MM.1S (cell line): ENCODE measurements around the gene SRGAP2B.
"Not testable (repeated sequence)": the region's sequence is repeated elsewhere in the genome, so short reads cannot be mapped to it uniquely, and the experiment has no call there.

Source experiments
- DNase-seq: peaks from one replicate; pipeline ENCODE4 v3.0.0-alpha.2; 2015
- H2AFZ ChIP-seq: fragments of 300-600 bp; sonication (generic); 2 replicates; pipeline ENCODE4 v1.6.0; 2016; ENCODE audit warnings: antibody characterized with exemption, low read length
- H3F3A ChIP-seq: fragments of 300-600 bp; sonication (generic); 2 replicates; pipeline ENCODE4 v1.6.1; 2016; ENCODE audit warnings: mild to moderate bottlenecking, antibody characterized with exemption, low read length, moderate library complexity, mixed read lengths; ENCODE audit not compliant: insufficient read depth
- H3K27ac ChIP-seq: fragments of 300-600 bp; sonication (generic); 2 replicates; pipeline ENCODE4 v1.5.1; 2016; ENCODE audit warnings: mild to moderate bottlenecking, low read length
- H3K27me3 ChIP-seq: fragments of 300-600 bp; sonication (generic); replicated peaks from 2 replicates; pipeline ENCODE4 v1.6.0; 2016; ENCODE audit warnings: low read length; ENCODE audit not compliant: insufficient read depth
- H3K36me3 ChIP-seq: fragments of 300-600 bp; sonication (generic); replicated peaks from 2 replicates; pipeline ENCODE4 v1.6.1; 2016; ENCODE audit warnings: mild to moderate bottlenecking, low read length, mixed read lengths; ENCODE audit not compliant: insufficient read depth
- H3K4me1 ChIP-seq: fragments of 300-600 bp; sonication (generic); 2 replicates; pipeline ENCODE4 v1.6.1; 2016; ENCODE audit warnings: low read length, mixed read lengths
- H3K4me2 ChIP-seq: fragments of 300-600 bp; sonication (generic); 2 replicates; pipeline ENCODE4 v1.6.0; 2016; ENCODE audit warnings: low read depth, low read length
- H3K4me3 ChIP-seq: fragments of 300-600 bp; sonication (generic); 2 replicates; pipeline ENCODE4 v1.5.1; 2016; ENCODE audit warnings: low read length, mixed read lengths
- H3K79me2 ChIP-seq: fragments of 300-600 bp; sonication (generic); 2 replicates; pipeline ENCODE4 v1.6.1; 2016; ENCODE audit warnings: mixed run types, low read length, mixed read lengths
- H3K9ac ChIP-seq: fragments of 300-600 bp; sonication (generic); 2 replicates; pipeline ENCODE4 v1.6.1; 2016; ENCODE audit warnings: low read length, mixed read lengths
- H3K9me2 ChIP-seq: fragments of 300-600 bp; sonication (generic); replicated peaks from 2 replicates; pipeline ENCODE4 v1.6.1; 2016; ENCODE audit warnings: mild to moderate bottlenecking, low read length, mixed read lengths; ENCODE audit not compliant: insufficient read depth
- H3K9me3 ChIP-seq: fragments of 300-600 bp; sonication (generic); replicated peaks from 2 replicates; pipeline ENCODE4 v1.6.1; 2016; ENCODE audit warnings: mild to moderate bottlenecking, low read length, mixed read lengths; ENCODE audit not compliant: insufficient read depth
- H4K20me1 ChIP-seq: fragments of 300-600 bp; sonication (generic); 2 replicates; pipeline ENCODE4 v1.6.1; 2016; ENCODE audit warnings: mild to moderate bottlenecking, low read length, moderate library complexity, mixed read lengths; ENCODE audit not compliant: insufficient read depth

The SRGAP2B gene

DNA sequence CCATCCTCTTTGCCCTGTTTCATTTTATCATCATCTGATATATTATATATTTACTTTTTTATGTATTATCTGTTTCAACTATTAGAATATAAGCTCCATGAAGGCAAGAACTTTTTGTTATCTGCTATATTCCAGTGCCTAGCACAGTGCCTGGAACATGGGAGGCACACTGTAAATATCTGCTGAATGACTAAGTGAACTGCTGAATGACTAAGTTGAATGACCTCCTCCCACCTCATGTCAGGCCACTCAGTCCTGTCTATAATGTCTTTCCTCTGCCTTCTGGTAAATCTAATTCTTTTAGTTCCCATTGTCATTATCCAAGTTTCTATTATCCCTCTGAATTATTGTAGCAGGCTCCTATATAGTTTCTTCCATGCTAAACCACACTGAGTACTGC is 156.5 kb downstream of the SRGAP2B start:
- not testable (repeated sequence) for DNase-seq, H3K9ac ChIP-seq, H3K79me2 ChIP-seq

DNA sequence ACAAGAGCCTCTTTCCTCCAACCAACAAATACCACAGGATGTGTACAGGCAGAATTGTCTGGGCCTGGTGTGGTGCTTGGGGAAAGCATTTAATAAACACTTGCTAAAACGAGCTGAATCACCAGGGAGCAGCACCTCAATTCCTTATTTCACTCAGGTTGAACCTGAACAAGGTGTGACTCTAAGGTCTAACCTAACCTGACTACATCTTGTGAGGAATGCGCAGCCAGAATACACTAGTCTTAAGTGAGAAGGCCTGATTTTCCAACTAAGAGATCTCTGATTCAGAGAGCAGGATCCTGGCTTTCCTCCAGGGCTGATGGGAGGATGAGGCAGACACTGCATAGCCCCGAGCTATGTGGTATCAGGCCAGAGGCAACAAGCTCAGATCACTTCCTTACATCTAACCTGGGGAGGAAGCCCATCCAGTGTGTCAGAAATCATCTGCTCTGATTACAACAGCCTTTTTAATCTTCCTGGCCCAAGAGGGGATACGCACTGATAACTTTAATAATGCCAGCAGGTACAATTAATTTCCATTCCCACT is 158.9 kb downstream of the SRGAP2B start:
- H3K4me3 ChIP-seq, H3K27me3 ChIP-seq, H3K79me2 ChIP-seq, H3K27ac ChIP-seq, H2AFZ ChIP-seq, H3K4me2 ChIP-seq, H4K20me1 ChIP-seq, H3K36me3 ChIP-seq, H3K4me1 ChIP-seq, H3K9me2 ChIP-seq, H3K9ac ChIP-seq, H3K9me3 ChIP-seq, H3F3A ChIP-seq, DNase-seq: not testable (repeated sequence)

More for the DNA sequence above, 156.5 kb downstream of the SRGAP2B start:
- not testable (repeated sequence) for H3K36me3 ChIP-seq, H3K9me2 ChIP-seq, H3K27ac ChIP-seq, H3K4me3 ChIP-seq, H2AFZ ChIP-seq, H3F3A ChIP-seq, H3K9me3 ChIP-seq, H4K20me1 ChIP-seq, H3K4me2 ChIP-seq, H3K27me3 ChIP-seq, H3K4me1 ChIP-seq

DNA sequence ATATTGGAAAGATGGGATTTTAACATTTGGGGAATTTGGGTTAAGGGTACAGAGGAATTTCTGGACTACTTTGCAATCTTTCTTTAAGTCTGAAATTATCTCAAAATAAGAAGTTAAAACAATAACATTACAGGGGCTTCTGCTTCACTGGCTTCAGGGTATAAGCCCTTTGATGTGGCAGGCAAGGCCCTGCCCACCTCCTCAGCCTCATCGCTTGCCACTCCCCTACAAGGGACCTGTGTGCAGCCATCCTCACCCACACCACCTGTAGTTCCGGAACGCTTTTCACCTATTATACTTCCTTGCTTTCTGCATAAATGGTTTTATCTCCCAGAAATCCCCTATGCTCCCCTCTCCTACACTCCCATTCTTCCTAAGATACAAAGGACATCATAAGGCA is 159.8 kb downstream of the SRGAP2B start:
- H3K9me2 ChIP-seq, H3K4me2 ChIP-seq, H3K9me3 ChIP-seq, H3K36me3 ChIP-seq, DNase-seq, H4K20me1 ChIP-seq, H3K79me2 ChIP-seq, H3K4me1 ChIP-seq, H3K27me3 ChIP-seq, H3K4me3 ChIP-seq, H3K9ac ChIP-seq, H3K27ac ChIP-seq, H3F3A ChIP-seq, H2AFZ ChIP-seq: not testable (repeated sequence)

DNA sequence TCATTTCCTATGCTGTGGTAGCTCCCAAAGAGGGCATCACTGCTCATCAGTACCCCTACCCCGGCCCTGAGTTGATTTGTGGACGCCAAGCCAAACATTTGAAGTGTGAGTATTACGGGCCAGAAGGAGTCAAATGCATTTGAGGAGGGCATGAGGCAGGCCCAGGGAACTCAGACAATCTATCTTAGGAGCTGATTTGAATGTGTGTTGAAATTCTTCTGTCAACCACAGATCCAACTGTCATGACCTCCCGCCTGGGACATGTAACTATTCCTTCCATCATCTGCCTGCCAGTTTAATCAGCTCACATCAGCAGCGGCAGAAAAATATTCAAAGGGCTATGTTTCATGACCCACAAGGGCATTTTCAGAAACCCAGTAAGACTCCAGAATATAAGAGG is 162.1 kb downstream of the SRGAP2B start:
- H3K36me3 ChIP-seq, H3F3A ChIP-seq, H4K20me1 ChIP-seq, H3K9ac ChIP-seq, DNase-seq, H3K4me1 ChIP-seq, H3K9me2 ChIP-seq, H3K27me3 ChIP-seq, H2AFZ ChIP-seq, H3K4me3 ChIP-seq, H3K4me2 ChIP-seq, H3K79me2 ChIP-seq, H3K27ac ChIP-seq, H3K9me3 ChIP-seq: not testable (repeated sequence)

DNA sequence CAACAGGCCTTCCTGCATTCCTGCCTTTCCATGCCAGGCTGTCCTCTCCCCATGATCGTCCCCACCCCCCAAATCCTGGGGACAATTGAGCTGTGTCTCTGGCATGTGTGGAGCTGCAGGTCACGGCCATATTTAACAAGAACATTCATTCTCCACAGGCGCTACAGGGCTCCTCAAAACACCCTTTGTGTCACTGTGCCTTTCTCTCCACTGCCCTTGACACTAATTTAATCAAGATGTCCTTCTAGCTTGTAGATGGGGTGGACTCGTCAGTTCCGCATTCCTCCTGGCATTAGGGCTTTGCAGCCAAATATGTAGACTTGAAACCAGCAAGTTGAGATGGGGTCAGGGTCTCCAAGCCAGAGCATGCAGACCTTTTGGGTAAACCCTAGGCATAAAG is 163.0 kb downstream of the SRGAP2B start:
- not testable (repeated sequence) for H3K36me3 ChIP-seq, H3K9me3 ChIP-seq, H3K27me3 ChIP-seq, H3F3A ChIP-seq, H4K20me1 ChIP-seq, H3K4me3 ChIP-seq, H3K9ac ChIP-seq, H3K27ac ChIP-seq, H2AFZ ChIP-seq, H3K79me2 ChIP-seq, DNase-seq, H3K4me1 ChIP-seq, H3K9me2 ChIP-seq, H3K4me2 ChIP-seq

DNA sequence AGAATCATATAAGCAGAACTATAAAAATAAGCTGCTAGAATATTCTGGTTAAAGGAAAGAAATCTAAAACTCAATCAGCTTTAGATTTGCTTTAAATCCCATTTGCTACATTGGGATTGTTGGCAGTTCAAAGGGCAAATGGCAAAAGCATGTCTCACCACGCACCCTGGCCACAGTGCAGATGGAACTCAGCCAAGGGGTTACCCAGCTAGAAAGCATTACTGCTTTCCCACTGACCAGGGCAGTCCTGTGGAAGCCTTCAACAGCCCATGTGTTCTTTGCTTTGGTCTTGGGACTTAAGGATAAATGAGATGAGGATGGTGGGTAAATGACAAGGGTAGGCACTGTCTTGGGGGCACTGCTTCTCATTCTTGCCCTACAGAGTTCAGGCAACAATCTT is 163.6 kb downstream of the SRGAP2B start:
- not testable (repeated sequence) for H3K4me2 ChIP-seq, H2AFZ ChIP-seq, DNase-seq, H4K20me1 ChIP-seq, H3K9ac ChIP-seq, H3K79me2 ChIP-seq, H3K9me2 ChIP-seq, H3F3A ChIP-seq, H3K4me1 ChIP-seq, H3K27ac ChIP-seq, H3K36me3 ChIP-seq, H3K27me3 ChIP-seq, H3K9me3 ChIP-seq, H3K4me3 ChIP-seq

DNA sequence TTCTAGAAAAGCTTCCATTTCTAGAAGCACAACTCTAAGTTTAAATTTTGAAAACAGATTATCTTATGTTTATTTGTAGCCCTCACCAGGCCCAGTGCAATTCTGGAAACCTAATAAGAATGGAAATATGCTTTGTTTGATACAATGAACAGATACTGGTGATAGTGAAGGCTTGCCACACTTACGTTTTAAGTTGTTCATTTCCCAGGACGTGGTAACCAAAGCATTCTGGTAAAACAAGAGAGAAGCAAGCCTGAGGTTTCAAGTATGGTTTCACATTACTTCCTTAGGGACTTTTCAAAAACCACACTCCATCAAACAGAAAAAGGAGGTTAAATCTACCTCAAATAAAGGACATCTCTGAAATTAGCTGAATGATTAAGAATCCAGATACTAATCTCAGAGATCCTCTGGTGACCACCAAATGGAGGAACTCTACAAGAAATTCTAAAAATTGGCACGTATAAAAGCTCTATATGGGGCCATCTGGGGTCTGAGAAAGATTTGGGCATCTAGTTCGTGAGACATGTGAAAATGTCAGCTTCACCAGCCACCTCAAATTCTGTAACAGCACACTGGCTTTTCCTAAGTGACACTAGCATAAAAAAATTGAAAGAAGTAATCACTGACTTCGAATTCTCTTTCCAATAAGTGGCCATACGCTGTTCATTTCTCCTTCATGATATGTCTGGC is 164.9 kb downstream of the SRGAP2B start:
- H3K9me2 ChIP-seq, H3K4me2 ChIP-seq, H3K27ac ChIP-seq, H3K36me3 ChIP-seq, H3K9ac ChIP-seq, H3F3A ChIP-seq, H3K27me3 ChIP-seq, H3K9me3 ChIP-seq, H2AFZ ChIP-seq, H3K4me3 ChIP-seq, DNase-seq, H3K79me2 ChIP-seq, H3K4me1 ChIP-seq, H4K20me1 ChIP-seq: not testable (repeated sequence)

DNA sequence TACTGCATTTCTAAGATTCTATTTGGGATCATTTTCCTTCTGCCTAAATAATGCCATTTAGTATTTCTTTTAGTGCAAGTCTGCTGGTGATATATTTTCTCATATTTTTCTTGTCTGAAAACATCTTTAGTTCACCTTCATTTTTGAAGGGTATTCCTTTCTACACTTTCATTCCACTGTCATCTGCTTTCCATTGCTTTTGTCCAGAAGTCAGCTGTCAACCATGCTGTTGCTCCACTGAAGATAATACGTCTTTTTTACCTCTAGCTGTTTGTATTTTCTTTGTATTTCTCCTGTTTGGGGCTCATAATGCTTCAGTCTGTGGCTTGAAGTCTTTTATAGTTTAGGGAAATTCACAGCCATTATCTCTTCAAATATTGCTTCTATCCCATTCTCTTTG is 167.8 kb downstream of the SRGAP2B start:
- DNase-seq, H3K4me2 ChIP-seq, H3K9me2 ChIP-seq, H3K4me3 ChIP-seq, H3K4me1 ChIP-seq, H3K9ac ChIP-seq, H2AFZ ChIP-seq, H4K20me1 ChIP-seq, H3F3A ChIP-seq, H3K27me3 ChIP-seq, H3K27ac ChIP-seq, H3K79me2 ChIP-seq, H3K9me3 ChIP-seq, H3K36me3 ChIP-seq: not testable (repeated sequence)
